HepG2 (cell line): Measurements from ENCODE around the gene TMEM255B. TPM values are rescaled to one million over a fixed set of nuclear protein-coding genes. Genes with fewer than 3 reads are reported as not detected.
"Not testable (repeated sequence)": the region's sequence is repeated elsewhere in the genome, so short reads cannot be mapped to it uniquely, and the experiment has no call there.

Source experiments
- ATAC-seq: fragments of 200-7000 bp; cut with Tn5 transposase; 3 replicates; pipeline ENCODE4 v1.9.1; 2020; ENCODE audit warnings: mild to moderate bottlenecking, moderate library complexity
- BruUV-seq: library from RNA; stranded (reverse); fragments of 400-500 nt; replicated peaks from 2 replicates; lab custom pipeline; 2021; lab: Mats Ljungman, UMichigan
- CTCF ChIA-PET: fragments of 300-600 bp; formaldehyde crosslinking; extraction: SDS; loops from one replicate; lab custom pipeline; 2021; ENCODE audit warnings: low total read pairs, inconsistent platforms, low intra/inter-chr PET ratio; lab: Yijun Ruan, JAX
- POLR2A ChIA-PET: fragments of 350-600 bp; sonication (Branson Sonifier 250); formaldehyde crosslinking; loops from one replicate; lab custom pipeline; 2020; ENCODE audit warnings: antibody characterized with exemption, inconsistent platforms; lab: Yijun Ruan, JAX
- DNase-seq: peaks from one replicate; pipeline ENCODE4 v3.0.0-alpha.2; 2015; ENCODE audit warnings: low spot score
- FAIRE-seq: peaks from 3 replicates; lab custom pipeline; 2011; peaks lifted over from hg19 to GRCh38; lab: Jason Lieb, UNC
- H2AFZ ChIP-seq: one replicate; pipeline ENCODE4 v1.6.1; 2011; ENCODE audit warnings: low read length, inconsistent platforms
- H3K27ac ChIP-seq: fragments of 300-600 bp; 3 replicates; pipeline ENCODE4 v1.8.0; 2011; ENCODE audit warnings: mixed run types, mild to moderate bottlenecking, mixed read lengths, low read length, inconsistent platforms; ENCODE audit not compliant: insufficient read depth; ENCODE audit errors: extremely low read length
- H3K27me3 ChIP-seq, 2 experiments: fragments of 200-600 bp in 1 of 2; 2 replicates in 1 of 2; 3 replicates in 1 of 2; pipeline versions ENCODE4 v1.6.0 to v1.8.0; 2011; ENCODE audit warnings: low read length in 2 of 2, mild to moderate bottlenecking in 2 of 2, moderate library complexity in 2 of 2, inconsistent platforms in 1 of 2; ENCODE audit not compliant: insufficient read depth in 2 of 2, control insufficient read depth in 1 of 2
- H3K36me3 ChIP-seq, 2 experiments: fragments of 200-600 bp in 1 of 2; replicated peaks in 1 of 2; 2 replicates in 1 of 2; 3 replicates in 1 of 2; pipeline versions ENCODE4 v1.5.1 to v1.8.0; 2011; ENCODE audit warnings: low read length in 2 of 2, inconsistent platforms in 1 of 2; ENCODE audit not compliant: insufficient read depth in 2 of 2, control insufficient read depth in 1 of 2
- H3K4me1 ChIP-seq: 2 replicates; pipeline ENCODE4 v1.5.1; 2012; ENCODE audit warnings: low read length, inconsistent platforms; ENCODE audit not compliant: insufficient read depth
- H3K4me2 ChIP-seq: 2 replicates; pipeline ENCODE4 v1.6.0; 2011; ENCODE audit warnings: low read depth, low read length, inconsistent platforms
- H3K4me3 ChIP-seq, 3 experiments: fragments of 200-600 bp in 1 of 3; sonication (generic), shearing (Covaris generic) in 1 of 3; replicated peaks in 1 of 3; 2 replicates each; pipeline ENCODE4 v1.5.1; 2011 to 2016; ENCODE audit warnings: low read length in 3 of 3, inconsistent platforms in 2 of 3, low read depth in 2 of 3, mild to moderate bottlenecking in 2 of 3, control low read depth in 1 of 3, mixed read lengths in 1 of 3; ENCODE audit not compliant: insufficient read depth in 1 of 3
- H3K79me2 ChIP-seq: one replicate; pipeline ENCODE4 v1.6.1; 2011; ENCODE audit warnings: low read length, inconsistent platforms; ENCODE audit not compliant: insufficient read depth
- H3K9ac ChIP-seq: 2 replicates; pipeline ENCODE4 v1.6.0; 2011; ENCODE audit warnings: mild to moderate bottlenecking, low read depth, low read length, inconsistent platforms; ENCODE audit not compliant: insufficient read depth
- H3K9me3 ChIP-seq: 2 replicates; pipeline ENCODE4 v1.5.1; 2012; ENCODE audit warnings: mild to moderate bottlenecking, low read length
- H4K20me1 ChIP-seq: 2 replicates; pipeline ENCODE4 v1.6.0; 2011; ENCODE audit warnings: inconsistent platforms, mild to moderate bottlenecking, low read length, moderate library complexity; ENCODE audit not compliant: insufficient read depth
- CAMTA2 ChIP-seq: sonication (generic); formaldehyde crosslinking; IDR thresholded peaks from 2 replicates; pipeline ENCODE4 v1.4.0; 2020; ENCODE audit warnings: mild to moderate bottlenecking, missing genetic modification reagents, borderline replicate concordance
- MNT ChIP-seq: fragments of 450-650 bp; IDR thresholded peaks from 2 replicates; pipeline ENCODE4 v1.6.1; 2016
- MXD1 ChIP-seq: sonication (generic); formaldehyde crosslinking; IDR thresholded peaks from 2 replicates; pipeline ENCODE4 v1.4.0; 2020; ENCODE audit warnings: mild to moderate bottlenecking, missing genetic modification reagents
- SIX4 ChIP-seq: sonication (generic); formaldehyde crosslinking; IDR thresholded peaks from 2 replicates; pipeline ENCODE4 v1.4.0; 2020; ENCODE audit warnings: missing genetic modification reagents
- ZFYVE20 ChIP-seq: sonication (generic); formaldehyde crosslinking; IDR thresholded peaks from 2 replicates; pipeline ENCODE4 v1.8.0; 2023; ENCODE audit warnings: low read depth, mild to moderate bottlenecking, moderate library complexity, missing genetic modification reagents, borderline replicate concordance
- ZNF768 ChIP-seq: sonication (generic); formaldehyde crosslinking; IDR thresholded peaks from 2 replicates; pipeline ENCODE4 v1.4.0; 2020; ENCODE audit warnings: missing genetic modification reagents
- WGBS: methylation state at CpG from one replicate; pipeline ENCODE4 v1.1.6; 2017; ENCODE audit warnings: low lambda C conversion rate; 5-methylcytosine and 5-hydroxymethylcytosine counted together
- in situ Hi-C: cut with HindIII; loops from 2 replicates; pipeline ENCODE4 v1.10.0; 2017; ENCODE audit warnings: low pct_unique_long_range_greater_than_20kb; ENCODE audit not compliant: extremely low pct_ligation_motif_present
- intact Hi-C: fragments of 100-400 bp; cut with micrococcal nuclease; formaldehyde crosslinking; loops from one replicate; pipeline ENCODE4 v1.10.0; 2022; ENCODE audit not compliant: unreplicated experiment
- polyA plus RNA-seq, 8 experiments: library from polyadenylated mRNA; depleted of rRNA in 3 of 8; stranded (reverse) in 7 of 8; unstranded in 1 of 8; fragments of >200 nt; fragmentation: Illumina TruSeq in 4 of 8; extraction: Trizol in 4 of 8; gene quantifications; 2 replicates each; pipeline versions ENCODE4 v1.2.1 to v1.2.3, GENCODE V29; 2011 to 2016; ENCODE audit warnings: low read depth in 4 of 8, missing spikeins in 1 of 8, mixed read lengths in 1 of 8; ENCODE audit not compliant: insufficient read depth in 1 of 8
- total RNA-seq, 5 experiments: library from RNA; depleted of rRNA; stranded (reverse); fragments of >200 nt; fragmentation: Illumina TruSeq; extraction: Trizol; gene quantifications; 2 replicates each; pipeline ENCODE4 v1.2.3, GENCODE V29; 2016; ENCODE audit warnings: low read depth in 1 of 5

Gene TMEM255B
- total and polyA plus RNA-seq, 2 of the 13 experiments (the other 11 are each of a cell fraction or from before 2014, with no cell fraction given) = not detected

GRCh38 chr13:113750554-113751399, 8.2 kb upstream of the TMEM255B start:
- in situ Hi-C loops (no loop called here), intact Hi-C loops (no loop called here)
- 0 out of 2 replicates have a peak, but pooled peaks have one; percentile 51 for TF ChIP-seq ZFYVE20 (CRISPR knock-in tag)
- TF ChIP-seq MXD1 = 0 out of 2 replicates have a peak, but pooled peaks have one; percentile 21
- no peak for TF ChIP-seq CAMTA2
- peak; percentile 94 for TF ChIP-seq MNT
- BruUV-seq = no TSS peak
- no peak for ATAC-seq
- Histone ChIP-seq H2AFZ (no peak overlapping the region), H3K27ac (no peak overlapping the region), H3K4me1 (peaks cover 28% of the 10 kb centered on the region), H4K20me1 (no peaks in the 10 kb centered on the region), H3K36me3 (no peaks in the 10 kb centered on the region), H3K4me3 (no peak overlapping the region), H3K79me2 (no peaks in the 10 kb centered on the region), H3K9me3 (no peaks in the 10 kb centered on the region), H3K4me2 (no peak overlapping the region), H3K9ac (no peak overlapping the region), H3K27me3 (peaks cover 6 to 20% of the 10 kb centered on the region in 2 experiments; a peak in 2 of 5 replicates)
- no peak for FAIRE-seq
- no peak for DNase-seq
- WGBS = 68% methylated on average over 12 of the region's 23 CpGs
- POLR2A ChIA-PET = no interaction called here
- CTCF ChIA-PET = no interaction called here

GRCh38 chr13:113751491-113751890, 7.5 kb upstream of the TMEM255B start:
- no peak overlapping the region for H3K4me3 ChIP-seq
- H4K20me1 ChIP-seq = no peaks in the 10 kb centered on the region
- in situ Hi-C loops = no loop called here
- no peak for TF ChIP-seq SIX4 (CRISPR knock-in tag)
- peak; percentile 65; the same call in 1 of the 2 replicates for TF ChIP-seq ZNF768 (CRISPR knock-in tag)
- peaks cover 6 to 20% of the 10 kb centered on the region in 2 experiments; a peak in 2 of 5 replicates for H3K27me3 ChIP-seq
- no TSS peak for BruUV-seq
- H3K36me3 ChIP-seq = no peaks in the 10 kb centered on the region
- no peak overlapping the region for H3K9ac ChIP-seq
- no peak for FAIRE-seq
- WGBS = 67% methylated on average over 6 of the region's 19 CpGs
- H3K4me1 ChIP-seq = peaks cover 21% of the 10 kb centered on the region
- H2AFZ ChIP-seq = no peak overlapping the region
- intact Hi-C loops = no loop called here
- ChIA-PET POLR2A (no interaction called here), CTCF (no interaction called here)
- no peaks in the 10 kb centered on the region for H3K9me3 ChIP-seq
- no peak overlapping the region for H3K27ac ChIP-seq
- no peak overlapping the region for H3K4me2 ChIP-seq
- no peaks in the 10 kb centered on the region for H3K79me2 ChIP-seq
- ATAC-seq = no peak
- DNase-seq = no peak

- in situ Hi-C loops, BruUV-seq, intact Hi-C loops, H3K36me3 ChIP-seq, DNase-seq, ATAC-seq, H3K4me2 ChIP-seq, H3K9me3 ChIP-seq, H3K79me2 ChIP-seq, H3K27ac ChIP-seq, CTCF ChIA-PET, H3K9ac ChIP-seq, FAIRE-seq, H2AFZ ChIP-seq, H3K4me3 ChIP-seq, POLR2A ChIA-PET, H4K20me1 ChIP-seq: not testable (repeated sequence)
- WGBS = 83% methylated on average over 47 of the region's 78 CpGs
- peaks cover 12% of the 10 kb centered on the region for H3K4me1 ChIP-seq
- peaks cover 6 to 21% of the 10 kb centered on the region in 2 experiments; a peak in 2 of 5 replicates for H3K27me3 ChIP-seq
Observed at GRCh38 chr13:113752211-113752986, 6.6 kb upstream of the TMEM255B start.
